Activated T-cell treated with anti-CD3 and anti-CD28 coated beads for 1 hour (primary cell): ENCODE results near the gene PTHLH.

Source experiments
- DNase-seq: peaks from one replicate; pipeline ENCODE4 v3.0.0-alpha.2; 2020; ENCODE audit warnings: low read depth

PTHLH gene

DNA sequence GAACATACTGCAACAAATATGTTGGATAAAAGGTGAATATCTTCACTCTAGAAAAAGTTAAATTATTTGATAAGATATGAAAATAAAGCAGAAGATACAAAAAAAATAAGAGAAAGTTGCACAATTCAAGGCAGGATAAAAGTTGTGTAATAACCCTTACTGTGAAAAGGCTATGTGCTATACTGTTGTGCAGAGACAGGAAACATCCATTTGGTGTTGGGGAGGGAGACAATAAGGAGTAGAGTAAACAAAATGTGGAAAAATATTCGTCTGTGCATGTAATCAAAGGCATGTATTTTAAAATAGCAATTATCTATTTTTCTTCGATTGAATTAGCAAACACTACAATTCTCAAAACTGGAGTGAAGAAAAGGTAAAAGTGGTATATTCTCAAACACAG, 34.8 kb downstream of the PTHLH start:
- DNase-seq = no peak

DNA sequence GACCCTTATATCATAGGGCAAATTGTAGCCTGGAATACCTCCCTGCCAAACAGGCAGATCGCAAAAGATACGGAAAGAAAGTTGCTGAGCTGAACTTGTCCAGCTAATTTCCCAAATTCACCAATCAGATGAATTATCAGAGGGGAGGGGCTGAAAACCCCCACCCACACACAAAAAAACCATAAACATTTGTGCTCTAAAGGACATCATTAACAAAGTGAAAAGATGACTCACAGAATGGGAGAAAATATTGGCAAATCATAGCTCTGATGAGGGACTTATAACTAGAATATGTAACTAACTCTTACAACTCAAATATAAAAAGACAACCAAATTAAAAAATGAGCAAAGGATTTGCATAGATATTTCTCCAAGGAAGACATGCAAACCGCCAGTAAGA, 36.3 kb downstream of the PTHLH start:
- DNase-seq = no peak

DNA sequence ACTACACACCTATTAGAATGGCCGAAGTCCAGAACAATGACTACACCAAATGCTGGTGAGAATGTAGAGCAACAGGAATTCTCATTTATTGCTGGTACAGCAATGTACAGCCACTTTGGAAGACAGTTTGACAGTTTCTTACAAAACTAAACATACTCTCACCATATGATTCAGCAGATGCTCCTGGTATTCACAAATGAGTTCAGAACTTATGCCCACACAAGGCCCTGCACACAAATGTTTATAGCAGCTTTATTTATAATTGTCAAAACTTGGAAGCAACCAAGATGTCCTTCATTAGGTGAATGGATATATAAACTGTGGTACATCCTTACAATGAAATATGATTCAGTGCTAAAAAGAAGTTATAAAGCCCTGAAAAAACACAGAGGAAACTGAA, 38.3 kb downstream of the PTHLH start:
- no peak for DNase-seq

DNA sequence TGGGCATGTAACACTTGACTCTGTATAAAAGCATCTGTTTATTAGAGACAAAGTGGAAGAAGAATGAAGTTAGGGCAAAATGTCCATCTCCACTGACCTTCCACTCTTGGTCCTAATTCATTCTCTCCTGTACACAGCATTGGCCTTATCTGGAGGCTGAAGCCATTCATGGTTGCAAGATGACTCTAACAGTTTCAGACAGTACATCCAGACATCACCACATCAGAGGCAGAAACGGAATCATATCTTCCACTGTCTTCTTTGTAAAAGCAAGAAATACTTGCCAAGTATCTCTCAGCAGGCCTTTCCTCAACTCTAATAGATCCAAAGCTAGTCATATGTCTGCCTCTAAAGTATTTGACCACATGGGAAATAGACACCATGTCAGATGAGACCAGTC, 41.1 kb downstream of the PTHLH start:
- DNase-seq = no peak

DNA sequence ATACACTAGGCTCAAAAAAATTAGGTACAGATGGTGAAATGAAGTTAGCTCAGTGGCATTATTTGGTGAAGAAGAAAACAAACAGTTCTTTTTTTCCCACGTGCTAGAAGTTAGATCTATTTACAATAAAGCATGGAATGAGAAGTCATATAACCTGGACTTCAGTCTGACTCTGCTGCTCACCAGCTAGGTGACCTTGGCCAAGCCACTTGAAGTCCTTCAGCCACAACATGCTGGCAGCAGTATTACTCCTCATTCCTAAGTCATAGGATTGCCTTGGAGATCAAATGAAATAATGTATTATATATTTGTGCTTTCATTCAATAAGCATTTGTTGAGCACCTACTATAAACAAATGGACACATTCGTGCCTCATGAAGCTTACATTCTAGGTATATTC, 45.2 kb downstream of the PTHLH start:
- no peak for DNase-seq

DNA sequence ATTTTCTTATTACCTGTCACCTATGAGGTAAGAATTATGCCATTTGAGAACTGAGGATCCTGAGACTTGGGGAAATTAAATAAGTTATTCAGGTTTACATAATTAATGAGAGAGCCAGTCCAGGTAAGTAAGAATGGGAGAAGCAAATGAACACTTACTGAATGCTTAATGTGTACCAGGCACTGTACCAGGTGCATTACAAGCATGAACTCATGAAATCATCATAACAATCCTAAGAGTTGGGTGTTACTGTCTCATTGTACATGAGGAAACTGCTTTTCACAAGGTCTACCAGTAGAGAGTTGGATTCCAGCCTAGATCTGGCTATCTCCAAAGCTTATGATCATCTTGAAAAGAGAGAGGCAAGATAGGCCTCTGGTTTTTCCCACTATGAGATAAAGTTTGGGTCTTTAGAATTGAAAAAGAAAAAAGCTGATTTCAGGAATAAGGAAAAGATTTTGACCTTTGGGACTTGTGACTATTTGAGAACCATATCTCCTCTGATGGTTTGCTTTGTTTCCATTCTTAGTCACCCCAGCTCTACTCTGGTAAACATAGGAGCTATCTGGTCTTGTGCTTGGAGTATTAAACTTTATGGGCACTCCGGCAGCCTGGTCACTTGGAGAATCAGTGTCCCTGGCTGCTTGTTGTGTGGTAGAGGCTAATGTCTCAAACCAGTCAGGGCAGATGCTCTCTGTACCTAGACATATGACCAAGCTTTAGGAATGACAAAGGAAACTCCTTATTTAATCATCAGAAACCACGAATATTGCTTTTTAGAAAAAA, 48.0 kb downstream of the PTHLH start:
- DNase-seq = no peak

DNA sequence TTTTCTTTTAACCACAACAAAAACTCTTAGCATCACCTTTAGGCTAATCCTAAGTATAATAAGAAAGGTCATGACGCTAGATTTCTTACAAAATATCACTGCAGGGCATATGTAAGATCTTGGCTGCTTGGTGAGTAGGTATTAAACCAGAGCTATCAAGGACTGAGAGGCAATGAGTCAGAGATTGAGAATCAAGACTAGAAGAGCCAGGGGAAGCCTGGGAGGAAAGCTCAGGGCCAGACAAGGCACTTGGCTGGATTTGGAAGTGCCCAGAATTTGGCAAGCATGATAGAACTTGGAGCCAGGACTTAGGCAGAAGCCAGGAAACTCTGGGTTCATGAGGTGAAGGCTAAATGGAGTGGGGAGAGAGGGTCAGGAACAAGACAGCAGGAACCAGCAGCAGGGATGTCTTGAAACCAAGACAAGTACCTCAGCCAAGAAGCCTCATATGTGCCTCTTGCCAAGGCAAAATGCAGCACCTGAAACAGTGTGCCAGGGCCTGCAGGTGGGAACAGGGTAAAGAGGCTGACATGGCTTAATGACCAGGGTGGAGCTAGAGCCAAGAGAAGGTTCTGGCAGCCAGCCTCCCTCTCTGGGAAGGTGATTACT, 49.9 kb downstream of the PTHLH start:
- no peak for DNase-seq

DNA sequence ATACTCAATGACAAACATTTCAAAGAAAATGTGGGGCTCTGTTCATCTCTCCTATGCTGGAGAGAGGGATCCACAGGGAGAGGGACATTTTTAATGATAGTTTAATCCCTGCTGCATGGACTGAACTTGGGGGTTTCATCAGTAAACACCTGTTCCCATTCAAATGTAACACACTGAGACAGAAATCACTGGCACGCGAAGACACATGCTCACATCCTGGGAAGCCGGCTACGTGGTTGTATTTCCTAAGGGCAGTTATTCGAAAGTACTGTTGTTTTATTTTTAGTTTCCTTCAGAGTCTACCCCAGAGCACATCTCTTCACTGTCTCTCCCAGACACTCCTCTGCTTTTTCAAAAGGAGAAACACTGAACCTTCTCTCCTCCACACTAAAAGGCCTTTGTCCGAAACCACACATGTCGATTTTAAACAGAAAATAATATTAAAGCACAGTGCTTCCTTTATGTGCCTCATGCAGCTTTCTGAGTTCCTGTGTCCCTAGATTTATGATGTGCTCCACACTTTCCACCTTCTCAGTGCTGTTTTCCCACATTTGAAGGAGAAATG, 52.8 kb downstream of the PTHLH start:
- no peak for DNase-seq

DNA sequence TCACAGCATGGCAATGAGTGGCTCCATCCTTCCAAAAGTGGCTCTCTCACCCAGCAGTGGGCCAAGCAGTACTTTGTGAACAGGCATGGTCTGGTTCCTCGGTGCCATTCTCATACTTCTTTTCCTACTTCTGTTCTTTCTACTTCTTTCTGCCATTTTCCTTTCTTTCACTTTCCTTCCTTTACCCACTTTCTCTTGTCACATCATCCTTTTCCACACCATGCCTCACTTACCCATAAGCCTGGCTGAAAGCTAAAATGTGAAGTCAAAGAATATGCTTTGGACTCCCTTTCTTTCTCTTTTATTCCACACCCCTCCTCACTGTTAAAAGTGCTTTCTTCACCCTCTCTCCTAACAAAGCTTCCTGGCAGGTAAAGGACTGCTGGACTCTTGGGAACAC, 57.0 kb downstream of the PTHLH start:
- no peak for DNase-seq

DNA sequence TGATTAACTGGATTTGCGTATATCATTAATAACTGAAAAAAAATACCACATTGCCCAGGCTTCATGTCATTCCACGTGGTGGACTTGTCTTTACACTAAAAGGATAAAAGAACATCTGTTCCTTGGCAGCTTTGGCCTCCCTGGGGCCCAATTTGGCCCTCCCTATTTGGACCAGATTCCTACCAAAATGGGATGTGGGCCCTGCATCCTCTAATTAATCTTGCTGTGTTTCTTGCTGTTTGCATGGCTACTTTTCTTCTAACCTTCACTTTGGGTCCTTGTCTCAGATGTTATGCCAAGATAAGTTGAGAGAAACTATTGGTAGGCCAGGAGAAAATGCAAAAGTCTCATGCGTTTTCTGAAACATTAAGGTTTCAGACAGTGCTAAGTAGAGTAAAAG, 57.5 kb downstream of the PTHLH start:
- DNase-seq = no peak

DNA sequence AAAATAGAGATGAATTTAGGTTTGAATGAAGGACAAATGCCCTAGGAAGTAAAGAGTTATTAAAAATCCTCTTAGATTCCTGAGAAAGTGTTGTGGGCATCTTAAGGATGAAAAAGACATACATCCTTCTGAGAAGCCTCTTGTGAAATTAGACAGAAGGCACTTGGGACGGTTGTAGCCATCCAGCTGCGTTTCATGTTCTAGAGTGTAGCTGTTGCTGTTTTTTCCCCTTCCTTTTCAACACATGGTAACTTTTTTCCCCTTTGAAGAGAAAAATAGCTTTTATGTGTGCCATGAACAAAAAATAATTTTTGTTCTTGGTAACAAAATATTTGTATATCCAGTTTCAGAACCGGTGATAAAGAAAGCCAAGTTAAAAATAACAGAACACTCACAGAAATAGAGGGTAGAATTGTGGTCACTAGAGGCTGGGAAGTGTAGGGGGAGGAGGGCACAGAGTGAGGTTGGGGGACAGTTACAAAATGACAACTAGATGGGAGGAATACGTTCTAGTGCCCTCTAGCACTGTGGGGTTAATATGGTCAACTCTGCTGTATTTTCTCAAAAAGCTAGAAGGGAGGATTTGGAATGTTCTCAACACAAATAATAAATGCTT, 58.4 kb downstream of the PTHLH start:
- no peak for DNase-seq

DNA sequence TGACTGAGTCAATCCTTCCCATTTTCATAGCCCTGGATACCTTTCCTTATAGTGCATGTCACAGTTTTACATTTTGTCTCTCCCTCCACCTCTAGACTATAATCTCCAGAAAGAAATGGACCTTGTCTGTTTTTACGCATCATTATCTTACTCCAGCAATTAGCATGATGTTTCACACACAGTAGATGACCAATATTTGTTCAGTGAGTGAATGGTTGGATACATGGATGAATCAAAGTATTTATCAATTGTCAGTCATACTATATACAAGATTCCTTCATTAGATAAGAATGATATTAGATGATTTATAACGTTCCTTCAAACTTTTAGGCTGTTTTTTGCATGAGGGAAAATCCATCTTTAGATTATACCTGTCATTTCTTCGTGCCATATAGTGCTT, 61.1 kb downstream of the PTHLH start:
- no peak for DNase-seq
